GM23338 (cell line): ENCODE results near the gene B3GNT9. TPM values are rescaled to one million over a fixed set of nuclear protein-coding genes. Genes with fewer than 3 reads are reported as not detected.
A peak's percentile ranks its signal among the peaks of the same experiment; 100 is the strongest.

Experiments
- ATAC-seq: fragments of 200-7000 bp; cut with Tn5 transposase; 3 replicates; pipeline ENCODE4 v1.9.1; 2020
- DNase-seq: peaks from one replicate; pipeline ENCODE4 v3.0.0-alpha.2; 2015; ENCODE audit warnings: low spot score
- H2AFZ ChIP-seq: fragments of 200-600 bp; sonication (generic); 2 replicates; pipeline ENCODE4 v1.8.0; 2016; ENCODE audit warnings: antibody characterized with exemption, mild to moderate bottlenecking, moderate library complexity
- H3F3A ChIP-seq: fragments of 200-600 bp; sonication (generic); replicated peaks from 2 replicates; pipeline ENCODE4 v1.8.0; 2017; ENCODE audit warnings: antibody characterized with exemption, mixed run types, low read depth
- H3K27ac ChIP-seq: fragments of 200-600 bp; sonication (generic); 2 replicates; pipeline ENCODE4 v1.6.1; 2016; ENCODE audit warnings: low read depth
- H3K27me3 ChIP-seq: fragments of 200-600 bp; sonication (generic); 2 replicates; pipeline ENCODE4 v1.8.0; 2016; ENCODE audit warnings: mild to moderate bottlenecking, mixed run types, moderate library complexity; ENCODE audit not compliant: insufficient read depth
- H3K36me3 ChIP-seq: fragments of 200-600 bp; sonication (generic); 2 replicates; pipeline ENCODE4 v1.8.0; 2016; ENCODE audit warnings: mild to moderate bottlenecking; ENCODE audit not compliant: insufficient read depth
- H3K4me1 ChIP-seq: fragments of 200-600 bp; sonication (generic); 2 replicates; pipeline ENCODE4 v1.8.0; 2016; ENCODE audit warnings: mild to moderate bottlenecking, moderate library complexity; ENCODE audit not compliant: insufficient read depth
- H3K4me2 ChIP-seq: fragments of 200-600 bp; sonication (generic); 2 replicates; pipeline ENCODE4 v1.7.1; 2017; ENCODE audit warnings: mixed run types
- H3K4me3 ChIP-seq: fragments of 200-600 bp; sonication (generic); 2 replicates; pipeline ENCODE4 v1.6.1; 2016; ENCODE audit warnings: mixed run types
- H3K79me2 ChIP-seq: fragments of 200-600 bp; sonication (generic); replicated peaks from 2 replicates; pipeline ENCODE4 v1.8.0; 2017; ENCODE audit warnings: mild to moderate bottlenecking; ENCODE audit not compliant: insufficient read depth
- H3K9me2 ChIP-seq: fragments of 200-600 bp; sonication (generic); 2 replicates; pipeline ENCODE4 v1.8.0; 2017; ENCODE audit not compliant: insufficient read depth
- H4K20me1 ChIP-seq: fragments of 200-600 bp; sonication (generic); replicated peaks from 2 replicates; pipeline ENCODE4 v1.8.0; 2017; ENCODE audit warnings: mild to moderate bottlenecking; ENCODE audit not compliant: insufficient read depth
- H3K27ac Mint-ChIP-seq: 2 replicates; pipeline ENCODE4 v1.8.0; 2020; ENCODE audit warnings: inconsistent platforms, mild to moderate bottlenecking, moderate library complexity, mixed read lengths
- H3K27me3 Mint-ChIP-seq: 3 replicates; pipeline ENCODE4 v1.8.0; 2022; ENCODE audit warnings: low read depth, mild to moderate bottlenecking, moderate library complexity, mixed read lengths, inconsistent platforms; ENCODE audit not compliant: insufficient read depth, poor library complexity
- H3K36me3 Mint-ChIP-seq: 3 replicates; pipeline ENCODE4 v1.8.0; 2021; ENCODE audit warnings: low read depth, mild to moderate bottlenecking, inconsistent platforms, moderate library complexity, mixed read lengths
- H3K4me1 Mint-ChIP-seq: 3 replicates; pipeline ENCODE4 v1.8.0; 2020; ENCODE audit warnings: mild to moderate bottlenecking, inconsistent platforms, mixed read lengths
- H3K4me3 Mint-ChIP-seq: 3 replicates; pipeline ENCODE4 v1.8.0; 2021; ENCODE audit warnings: moderate library complexity, mild to moderate bottlenecking, inconsistent platforms, mixed read lengths
- H3K9me3 Mint-ChIP-seq: 3 replicates; pipeline ENCODE4 v1.8.0; 2020; ENCODE audit warnings: moderate library complexity, mild to moderate bottlenecking, inconsistent platforms, mixed read lengths
- EZH2 ChIP-seq: fragments of 200-600 bp; sonication (generic); IDR thresholded peaks from one replicate; pipeline ENCODE4 v1.8.0; 2017; ENCODE audit warnings: antibody characterized with exemption, mild to moderate bottlenecking, low read depth; ENCODE audit not compliant: unreplicated experiment
- NANOG ChIP-seq: IDR thresholded peaks from 2 replicates; pipeline ENCODE4 v1.6.1; 2016; ENCODE audit warnings: antibody characterized with exemption, borderline replicate concordance
- polyA plus RNA-seq: library from polyadenylated mRNA; unstranded; fragments of >200 nt; fragmentation: Nextera tagmentation; extraction: Ambion mirVana; gene quantifications from 2 replicates; pipeline ENCODE4 v1.2.1, GENCODE V29; 2016
- total RNA-seq: library from RNA; depleted of rRNA; stranded (reverse); fragments of >200 nt; shearing (Covaris generic); gene quantifications from 2 replicates; pipeline ENCODE4 v1.2.3, GENCODE V29; 2014
- TF ChIP-seq, protein P1 (sequence below): IDR thresholded peaks from one replicate; pipeline ENCODE4 v1.6.1; 2018; ENCODE audit warnings: antibody characterized with exemption; ENCODE audit not compliant: unreplicated experiment

Gene B3GNT9
- total and polyA plus RNA-seq, 2 experiments from 2014 or later: 0.99 to 7.0 TPM

DNA sequence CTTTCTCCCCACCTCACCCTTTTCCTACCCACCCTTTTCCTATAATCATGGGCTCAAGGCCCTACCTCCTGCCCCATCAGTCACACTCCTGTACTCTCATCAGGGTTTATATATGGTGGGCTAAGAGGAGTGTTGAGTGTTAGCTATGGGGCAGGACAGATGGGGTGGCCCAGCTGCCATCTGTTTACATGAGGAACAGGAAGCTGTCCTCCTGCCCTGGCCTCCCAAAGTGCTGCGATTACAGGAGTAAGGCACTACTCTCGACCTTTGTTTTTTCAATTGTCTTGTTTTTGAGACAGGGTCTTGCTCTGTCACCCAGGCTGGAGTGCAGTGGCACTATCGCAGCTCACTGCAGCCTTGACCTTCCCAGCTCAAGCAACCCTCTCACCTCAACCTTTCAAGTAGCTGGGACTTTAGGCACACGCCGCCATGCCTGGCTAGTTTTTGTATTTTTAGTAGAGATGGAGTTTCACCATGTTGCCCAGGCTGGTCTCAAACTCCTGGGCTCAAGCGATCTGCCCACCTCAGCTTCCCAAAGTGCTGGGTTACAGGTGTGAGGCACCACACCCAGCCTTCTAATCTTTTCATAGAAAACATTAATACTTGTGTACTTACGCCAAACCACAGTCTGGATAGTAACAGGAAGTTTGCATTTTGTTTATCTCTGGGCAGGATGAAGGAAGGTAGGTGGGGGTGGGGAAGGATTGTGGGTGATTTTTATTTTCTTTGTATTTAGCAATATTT lies 7.3 kb upstream of the B3GNT9 start:
- H2AFZ ChIP-seq: no peak overlapping the region
- peaks cover 5% of the 10 kb centered on the region; the same call in 1 of the 2 replicates for H4K20me1 ChIP-seq
- TF ChIP-seq EZH2: peak; percentile 14
- TF ChIP-seq, protein P1, sequence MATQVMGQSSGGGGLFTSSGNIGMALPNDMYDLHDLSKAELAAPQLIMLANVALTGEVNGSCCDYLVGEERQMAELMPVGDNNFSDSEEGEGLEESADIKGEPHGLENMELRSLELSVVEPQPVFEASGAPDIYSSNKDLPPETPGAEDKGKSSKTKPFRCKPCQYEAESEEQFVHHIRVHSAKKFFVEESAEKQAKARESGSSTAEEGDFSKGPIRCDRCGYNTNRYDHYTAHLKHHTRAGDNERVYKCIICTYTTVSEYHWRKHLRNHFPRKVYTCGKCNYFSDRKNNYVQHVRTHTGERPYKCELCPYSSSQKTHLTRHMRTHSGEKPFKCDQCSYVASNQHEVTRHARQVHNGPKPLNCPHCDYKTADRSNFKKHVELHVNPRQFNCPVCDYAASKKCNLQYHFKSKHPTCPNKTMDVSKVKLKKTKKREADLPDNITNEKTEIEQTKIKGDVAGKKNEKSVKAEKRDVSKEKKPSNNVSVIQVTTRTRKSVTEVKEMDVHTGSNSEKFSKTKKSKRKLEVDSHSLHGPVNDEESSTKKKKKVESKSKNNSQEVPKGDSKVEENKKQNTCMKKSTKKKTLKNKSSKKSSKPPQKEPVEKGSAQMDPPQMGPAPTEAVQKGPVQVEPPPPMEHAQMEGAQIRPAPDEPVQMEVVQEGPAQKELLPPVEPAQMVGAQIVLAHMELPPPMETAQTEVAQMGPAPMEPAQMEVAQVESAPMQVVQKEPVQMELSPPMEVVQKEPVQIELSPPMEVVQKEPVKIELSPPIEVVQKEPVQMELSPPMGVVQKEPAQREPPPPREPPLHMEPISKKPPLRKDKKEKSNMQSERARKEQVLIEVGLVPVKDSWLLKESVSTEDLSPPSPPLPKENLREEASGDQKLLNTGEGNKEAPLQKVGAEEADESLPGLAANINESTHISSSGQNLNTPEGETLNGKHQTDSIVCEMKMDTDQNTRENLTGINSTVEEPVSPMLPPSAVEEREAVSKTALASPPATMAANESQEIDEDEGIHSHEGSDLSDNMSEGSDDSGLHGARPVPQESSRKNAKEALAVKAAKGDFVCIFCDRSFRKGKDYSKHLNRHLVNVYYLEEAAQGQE: no peak
- H3K27ac ChIP-seq: no peak overlapping the region
- Mint-ChIP-seq H3K4me3 (peak overlapping the region; percentile 69; the same call in 1 of the 3 replicates), H3K9me3 (peaks cover 4% of the 10 kb centered on the region; the same call in 2 of the 3 replicates), H3K27me3 (peaks cover 98% of the 10 kb centered on the region), H3K4me1 (peaks cover 19% of the 10 kb centered on the region), H3K36me3 (no peaks in the 10 kb centered on the region; the same call in 2 of the 3 replicates), H3K27ac (no peak overlapping the region)
- no peak for ATAC-seq
- peaks cover 100% of the 10 kb centered on the region for H3K27me3 ChIP-seq
- no peaks in the 10 kb centered on the region for H3K79me2 ChIP-seq
- 0 out of 2 replicates have a peak overlapping the region, but pooled peaks have one; percentile 66 for H3K4me3 ChIP-seq
- peaks cover 13% of the 10 kb centered on the region for H3F3A ChIP-seq
- peak overlapping the region; percentile 86; the same call in 1 of the 2 replicates for H3K4me2 ChIP-seq
- peaks cover 25% of the 10 kb centered on the region; the same call in 1 of the 2 replicates for H3K4me1 ChIP-seq
- no peak for DNase-seq
- H3K9me2 ChIP-seq: no peaks in the 10 kb centered on the region
- H3K36me3 ChIP-seq: no peaks in the 10 kb centered on the region

DNA sequence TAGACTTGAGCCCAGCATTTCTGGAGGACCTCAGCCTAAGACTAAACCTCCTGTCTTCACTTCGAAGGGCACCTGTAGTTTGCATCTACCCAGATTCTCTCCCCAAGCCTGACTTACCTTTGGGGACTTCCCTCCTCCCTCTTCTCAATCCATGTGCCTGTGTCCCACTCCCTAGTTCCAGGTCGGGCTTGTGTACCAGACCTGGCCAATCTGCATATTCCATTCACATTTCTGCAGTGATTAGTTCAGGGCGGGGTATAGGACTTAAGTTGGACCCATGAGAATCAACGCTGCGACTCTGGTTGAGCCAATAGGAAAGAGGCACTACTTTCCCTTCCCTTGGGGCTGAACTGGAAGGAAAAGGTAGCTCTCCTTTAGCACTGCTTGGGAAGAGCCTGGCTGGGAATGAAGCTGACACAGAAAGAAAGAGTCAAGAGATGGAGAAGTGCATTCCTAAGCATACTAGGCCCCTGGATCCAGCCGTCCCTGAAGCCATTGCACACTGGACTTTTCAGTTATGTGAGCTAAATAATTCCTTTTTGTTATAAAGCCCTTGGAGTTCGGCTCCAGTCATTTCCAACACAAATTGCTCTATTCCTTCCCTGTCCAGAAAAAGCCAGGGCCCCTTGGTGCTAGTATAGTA lies 6.4 kb upstream of the B3GNT9 start:
- peaks cover 25% of the 10 kb centered on the region; the same call in 1 of the 2 replicates for H3K4me1 ChIP-seq
- H3K27me3 Mint-ChIP-seq: peaks cover 98% of the 10 kb centered on the region
- H3K27me3 ChIP-seq: peaks cover 100% of the 10 kb centered on the region
- no peak overlapping the region; the same call in 2 of the 3 replicates for H3K4me3 Mint-ChIP-seq
- no peak overlapping the region for H3K4me2 ChIP-seq
- H3K27ac ChIP-seq: no peak overlapping the region
- H4K20me1 ChIP-seq: peaks cover 5% of the 10 kb centered on the region; the same call in 1 of the 2 replicates
- no peaks in the 10 kb centered on the region for H3K79me2 ChIP-seq
- H3K36me3 Mint-ChIP-seq: no peaks in the 10 kb centered on the region; the same call in 2 of the 3 replicates
- peaks cover 4% of the 10 kb centered on the region; the same call in 2 of the 3 replicates for H3K9me3 Mint-ChIP-seq
- TF ChIP-seq NANOG (no peak), EZH2 (peak; percentile 80)
- no peak overlapping the region for H2AFZ ChIP-seq
- no peaks in the 10 kb centered on the region for H3K9me2 ChIP-seq
- H3K4me3 ChIP-seq: no peak overlapping the region
- H3K4me1 Mint-ChIP-seq: peaks cover 17% of the 10 kb centered on the region
- ATAC-seq (no peak), DNase-seq (no peak)
- H3F3A ChIP-seq: peaks cover 8% of the 10 kb centered on the region
- no peak overlapping the region for H3K27ac Mint-ChIP-seq
- H3K36me3 ChIP-seq: no peaks in the 10 kb centered on the region
